GM12878 (cell line): ENCODE data around the gene HCN3. TPM values are rescaled to one million over a fixed set of nuclear protein-coding genes. Genes with fewer than 3 reads are reported as not detected.

Experiments used
- CHD1 ChIP-seq: IDR thresholded peaks from 2 replicates; pipeline ENCODE4 v1.6.1; 2012; ENCODE audit warnings: low read depth, low read length, improper control_type of control experiment
- EED ChIP-seq: sonication (generic); IDR thresholded peaks from 2 replicates; pipeline ENCODE4 v1.6.1; 2016; ENCODE audit warnings: antibody characterized with exemption, low read depth
- EGR1 ChIP-seq, 2 experiments: IDR thresholded peaks; 1 replicate in 1 of 2; 2 replicates in 1 of 2; pipeline ENCODE4 v1.6.1; 2011 to 2012; ENCODE audit warnings: low read depth in 2 of 2, low read length in 2 of 2, borderline replicate concordance in 1 of 2, mild to moderate bottlenecking in 1 of 2, moderate library complexity in 1 of 2
- ESRRA ChIP-seq: IDR thresholded peaks from 2 replicates; pipeline ENCODE4 v1.6.1; 2012; ENCODE audit warnings: mild to moderate bottlenecking, low read length, improper control_type of control experiment
- ETV6 ChIP-seq, 2 experiments: fragments of 450-650 bp in 1 of 2; IDR thresholded peaks in 1 of 2; conservative IDR thresholded peaks in 1 of 2; 2 replicates each; pipeline ENCODE4 v1.6.1; 2014; ENCODE audit warnings: antibody characterized with exemption in 1 of 2, borderline replicate concordance in 1 of 2, low read depth in 1 of 2, mild to moderate bottlenecking in 1 of 2, moderate library complexity in 1 of 2
- IRF4 ChIP-seq: IDR thresholded peaks from 2 replicates; pipeline ENCODE4 v1.6.1; 2011; ENCODE audit warnings: low read depth, low read length
- JUND ChIP-seq: IDR thresholded peaks from 2 replicates; pipeline ENCODE4 v1.6.1; 2012; ENCODE audit warnings: low read depth, mild to moderate bottlenecking, low read length, improper control_type of control experiment, moderate library complexity
- KDM1A ChIP-seq: fragments of 200-600 bp; sonication (generic); IDR thresholded peaks from 2 replicates; pipeline ENCODE4 v1.6.1; 2016; ENCODE audit warnings: borderline replicate concordance
- MTA3 ChIP-seq: IDR thresholded peaks from 2 replicates; pipeline ENCODE4 v1.6.1; 2012; ENCODE audit warnings: low read length, inconsistent platforms, borderline replicate concordance
- NFIC ChIP-seq: IDR thresholded peaks from 2 replicates; pipeline ENCODE4 v1.6.1; 2012; ENCODE audit warnings: low read depth, mild to moderate bottlenecking, inconsistent platforms, low read length, moderate library complexity
- NFYA ChIP-seq: IDR thresholded peaks from 2 replicates; pipeline ENCODE4 v1.6.1; 2011; ENCODE audit warnings: low read depth, mild to moderate bottlenecking, low read length, improper control_type of control experiment, borderline replicate concordance
- NFYB ChIP-seq: IDR thresholded peaks from 2 replicates; pipeline ENCODE4 v1.6.1; 2011; ENCODE audit warnings: low read depth, mild to moderate bottlenecking, low read length, improper control_type of control experiment, moderate library complexity; ENCODE audit not compliant: insufficient read depth
- NR2C2 ChIP-seq: IDR thresholded peaks from 2 replicates; pipeline ENCODE4 v1.6.1; 2011; ENCODE audit warnings: borderline replicate concordance, low read depth; ENCODE audit not compliant: control insufficient read depth, insufficient read length
- NRF1 ChIP-seq: conservative IDR thresholded peaks from 2 replicates; pipeline ENCODE4 v1.6.1; 2011; ENCODE audit warnings: mild to moderate bottlenecking, low read depth, low read length, improper control_type of control experiment
- POLR2A ChIP-seq: IDR thresholded peaks from 2 replicates; pipeline ENCODE4 v1.6.1; 2011; ENCODE audit warnings: low read depth, mild to moderate bottlenecking, low read length
- POU2F2 ChIP-seq: IDR thresholded peaks from 3 replicates; pipeline ENCODE4 v1.6.1; 2011; ENCODE audit warnings: low read depth, mild to moderate bottlenecking, low read length, borderline replicate concordance
- PRDM15 ChIP-seq: fragments of 450-650 bp; formaldehyde crosslinking; IDR thresholded peaks from 2 replicates; pipeline ENCODE4 v1.4.0; 2020; ENCODE audit warnings: mild to moderate bottlenecking, moderate library complexity
- RAD21 ChIP-seq: IDR thresholded peaks from 2 replicates; pipeline ENCODE4 v1.6.1; 2011; ENCODE audit warnings: mild to moderate bottlenecking, low read depth, low read length, moderate library complexity; ENCODE audit not compliant: insufficient read depth
- RBBP5 ChIP-seq: fragments of 200-600 bp; sonication (generic); conservative IDR thresholded peaks from 2 replicates; pipeline ENCODE4 v1.6.1; 2016
- RELA ChIP-seq: fragments of 450-650 bp; IDR thresholded peaks from 2 replicates; pipeline ENCODE4 v1.8.0; 2014; ENCODE audit warnings: borderline replicate concordance; ENCODE audit not compliant: partially characterized antibody
- TCF12 ChIP-seq: IDR thresholded peaks from 2 replicates; pipeline ENCODE4 v1.6.1; 2011; ENCODE audit warnings: low read depth, mild to moderate bottlenecking, low read length
- YY1 ChIP-seq: IDR thresholded peaks from 2 replicates; pipeline ENCODE4 v1.6.1; 2011; ENCODE audit warnings: low read depth, mild to moderate bottlenecking, low read length
- ZBTB33 ChIP-seq: fragments of 450-650 bp; IDR thresholded peaks from 2 replicates; pipeline ENCODE4 v1.6.1; 2017; ENCODE audit warnings: mild to moderate bottlenecking
- ZNF24 ChIP-seq: fragments of 450-650 bp; IDR thresholded peaks from 2 replicates; pipeline ENCODE4 v1.6.1; 2017; ENCODE audit warnings: antibody characterized with exemption, mild to moderate bottlenecking
- polyA plus RNA-seq, 11 experiments: library from polyadenylated mRNA; depleted of rRNA in 4 of 11; unstranded in 6 of 11; stranded (reverse) in 5 of 11; fragments of >200 nt; fragmentation: Nextera tagmentation in 4 of 11; fragmentation: Illumina TruSeq in 1 of 11; extraction: Ambion mirVana in 4 of 11; extraction: Trizol in 1 of 11; gene quantifications; 1 replicate in 1 of 11; 2 replicates in 10 of 11; pipeline versions ENCODE4 v1.2.1 to v1.2.3, GENCODE V29; 2011 to 2016; ENCODE audit warnings: inconsistent platforms in 2 of 11, missing spikeins in 2 of 11, low read depth in 1 of 11
- total RNA-seq, 4 experiments: library from RNA; depleted of rRNA in 3 of 4; stranded (reverse); fragments of >200 nt in 3 of 4; fragmentation: Illumina TruSeq in 1 of 4; extraction: Trizol in 1 of 4; gene quantifications; 2 replicates each; pipeline versions ENCODE4 v1.2.1 to v1.2.3, GENCODE V29; 2013 to 2021

Gene HCN3
- total and polyA plus RNA-seq, 10 of the 15 experiments (the other 5 are each of a cell fraction or from before 2014, with no cell fraction given): 0.08 to 4.1 (median 1.8) TPM

GRCh38 chr1:155320661-155321617 lies 43.7 kb downstream of the HCN3 start, which contains the start of gene RUSC1 (continued):
- TF ChIP-seq RELA: no peak
- no peak for TF ChIP-seq ETV6 (conservative IDR thresholded peaks at IDR 0.05 in 1 of 2, IDR thresholded peaks at IDR 0.05 in 1 of 2; ENCODE audit: borderline replicate concordance in 1 of 2, low read depth in 1 of 2)
- TF ChIP-seq RAD21: no peak
- no peak for TF ChIP-seq ZBTB33
- no peak for TF ChIP-seq KDM1A
- TF ChIP-seq POU2F2: 0 out of 3 replicates have a peak, but pooled peaks have one; percentile 35
- TF ChIP-seq NFYA: no peak
- TF ChIP-seq RBBP5: no peak
- TF ChIP-seq NFIC: no peak
- no peak for TF ChIP-seq JUND
- TF ChIP-seq NRF1: peak; percentile 49
- no peak for TF ChIP-seq CHD1
- TF ChIP-seq ESRRA: no peak
- no peak for TF ChIP-seq PRDM15
- no peak for TF ChIP-seq EED
- TF ChIP-seq MTA3: peak; percentile 69; the same call in 1 of the 2 replicates
- TF ChIP-seq YY1: no peak
- TF ChIP-seq TCF12: no peak
- no peak for TF ChIP-seq ZNF24
- no peak for TF ChIP-seq IRF4
- peak; percentile 74 for TF ChIP-seq POLR2A
- TF ChIP-seq NR2C2: no peak
- no peak for TF ChIP-seq NFYB
- 0 out of 3 replicates have a peak, but pooled peaks of 1 of the 2 experiments have one; percentile 10 for TF ChIP-seq EGR1 (IDR thresholded peaks at IDR 0.05; ENCODE audit: borderline replicate concordance in 1 of 2, low read depth in 2 of 2, low read length in 2 of 2)
